Measurements from ENCODE around the gene MAP3K15. TPM values are rescaled to one million over a fixed set of nuclear protein-coding genes. Genes with fewer than 3 reads are reported as not detected.

The MAP3K15 gene
- total and polyA plus RNA-seq, 2 of the 13 experiments (the other 11 are each of a cell fraction or from before 2014, with no cell fraction given): 3.9 to 6.4 TPM

GRCh38 chrX:19392703-19393102 lies 122.6 kb downstream of the MAP3K15 start:
- DNase-seq (ENCODE audit: low spot score): no peak
- no peak overlapping the region for H3K4me2 ChIP-seq (ENCODE audit: low read depth, low read length)
- ATAC-seq: no peak
- no peak overlapping the region for H3K9ac ChIP-seq (ENCODE audit: insufficient read depth, low read depth, low read length)
- CTCF ChIA-PET (ENCODE audit: low intra/inter-chr PET ratio, low total read pairs): no interaction called here
- FAIRE-seq: no peak
- H3K4me3 ChIP-seq (replicated peaks in 1 of 3; ENCODE audit: insufficient read depth in 1 of 3, low read depth in 2 of 3, low read length in 3 of 3): no peak overlapping the region
- no peaks in the 10 kb centered on the region; a peak in 1 of 5 replicates for H3K36me3 ChIP-seq (replicated peaks in 1 of 2; ENCODE audit: control insufficient read depth in 1 of 2, insufficient read depth in 2 of 2, low read length in 2 of 2)
- TF ChIP-seq MXD4 (CRISPR knock-in tag; IDR thresholded peaks at IDR 0.05) (no peak), MAFK (conservative IDR thresholded peaks at IDR 0.05 in 1 of 2, IDR thresholded peaks at IDR 0.05 in 1 of 2; ENCODE audit: low read length in 2 of 2) (no peak), ZNF138 (CRISPR knock-in tag; IDR thresholded peaks at IDR 0.05; ENCODE audit: low read depth) (no peak), ZC3H13 (CRISPR knock-in tag; IDR thresholded peaks at IDR 0.05) (no peak)
- BruUV-seq (replicated peaks): no TSS peak
- no peaks in the 10 kb centered on the region for H3K27me3 ChIP-seq (ENCODE audit: control insufficient read depth in 1 of 2, insufficient read depth in 2 of 2, low read length in 2 of 2)
- intact Hi-C loops (cut with micrococcal nuclease; ENCODE audit: unreplicated experiment) (no loop called here), in situ Hi-C loops (cut with HindIII; ENCODE audit: extremely low pct_ligation_motif_present, low pct_unique_long_range_greater_than_20kb) (no loop called here)
- no peak overlapping the region for H3K27ac ChIP-seq (ENCODE audit: extremely low read length, insufficient read depth, low read length)
- H4K20me1 ChIP-seq (ENCODE audit: insufficient read depth, low read length): no peaks in the 10 kb centered on the region
- POLR2A ChIA-PET: no interaction called here
- H3K79me2 ChIP-seq (ENCODE audit: insufficient read depth, low read length): no peaks in the 10 kb centered on the region
- no peaks in the 10 kb centered on the region for H3K9me3 ChIP-seq (ENCODE audit: low read length)
- no CpG with 5 or more reads among the region's 4 CpGs for WGBS (ENCODE audit: low lambda C conversion rate)
- no peak overlapping the region for H2AFZ ChIP-seq (ENCODE audit: low read length)
- H3K4me1 ChIP-seq (ENCODE audit: insufficient read depth, low read length): no peaks in the 10 kb centered on the region

- no peak for ATAC-seq
- Histone ChIP-seq H3K27me3 (ENCODE audit: control insufficient read depth in 1 of 2, insufficient read depth in 2 of 2, low read length in 2 of 2) (no peaks in the 10 kb centered on the region), H2AFZ (ENCODE audit: low read length) (no peak overlapping the region), H3K9me3 (ENCODE audit: low read length) (no peaks in the 10 kb centered on the region), H4K20me1 (ENCODE audit: insufficient read depth, low read length) (no peaks in the 10 kb centered on the region), H3K4me3 (replicated peaks in 1 of 3; ENCODE audit: insufficient read depth in 1 of 3, low read depth in 2 of 3, low read length in 3 of 3) (no peak overlapping the region), H3K36me3 (replicated peaks in 1 of 2; ENCODE audit: control insufficient read depth in 1 of 2, insufficient read depth in 2 of 2, low read length in 2 of 2) (no peaks in the 10 kb centered on the region; a peak in 1 of 5 replicates), H3K27ac (ENCODE audit: extremely low read length, insufficient read depth, low read length) (no peak overlapping the region), H3K4me2 (ENCODE audit: low read depth, low read length) (no peak overlapping the region), H3K9ac (ENCODE audit: insufficient read depth, low read depth, low read length) (no peak overlapping the region), H3K4me1 (ENCODE audit: insufficient read depth, low read length) (no peaks in the 10 kb centered on the region), H3K79me2 (ENCODE audit: insufficient read depth, low read length) (no peaks in the 10 kb centered on the region)
- CTCF ChIA-PET (ENCODE audit: low intra/inter-chr PET ratio, low total read pairs): no interaction called here
- BruUV-seq (replicated peaks): no TSS peak
- in situ Hi-C loops (cut with HindIII; ENCODE audit: extremely low pct_ligation_motif_present, low pct_unique_long_range_greater_than_20kb) (no loop called here), intact Hi-C loops (cut with micrococcal nuclease; ENCODE audit: unreplicated experiment) (no loop called here)
- TF ChIP-seq JDP2 (CRISPR knock-in tag; IDR thresholded peaks at IDR 0.05; ENCODE audit: borderline replicate concordance): no peak
- no peak for TF ChIP-seq ZNF431 (CRISPR knock-in tag; IDR thresholded peaks at IDR 0.05; ENCODE audit: borderline replicate concordance, low read depth)
- TF ChIP-seq EED (CRISPR knock-in tag; IDR thresholded peaks at IDR 0.05): no peak
- no peak for TF ChIP-seq GMEB2 (CRISPR knock-in tag; IDR thresholded peaks at IDR 0.05; ENCODE audit: low read depth)
- TF ChIP-seq ZNF235 (CRISPR knock-in tag; IDR thresholded peaks at IDR 0.05; ENCODE audit: borderline replicate concordance): no peak
- DNase-seq (ENCODE audit: low spot score): no peak
- 91% methylated on average over 12 of the region's 12 CpGs for WGBS (ENCODE audit: low lambda C conversion rate)
- POLR2A ChIA-PET: no interaction called here
- no peak for FAIRE-seq
Observed at GRCh38 chrX:19392078-19392477, 123.2 kb downstream of the MAP3K15 start.
